ENCODE data around the gene PLEKHF1.
A peak's percentile ranks its signal among the peaks of the same experiment; 100 is the strongest.

PLEKHF1 gene

DNA sequence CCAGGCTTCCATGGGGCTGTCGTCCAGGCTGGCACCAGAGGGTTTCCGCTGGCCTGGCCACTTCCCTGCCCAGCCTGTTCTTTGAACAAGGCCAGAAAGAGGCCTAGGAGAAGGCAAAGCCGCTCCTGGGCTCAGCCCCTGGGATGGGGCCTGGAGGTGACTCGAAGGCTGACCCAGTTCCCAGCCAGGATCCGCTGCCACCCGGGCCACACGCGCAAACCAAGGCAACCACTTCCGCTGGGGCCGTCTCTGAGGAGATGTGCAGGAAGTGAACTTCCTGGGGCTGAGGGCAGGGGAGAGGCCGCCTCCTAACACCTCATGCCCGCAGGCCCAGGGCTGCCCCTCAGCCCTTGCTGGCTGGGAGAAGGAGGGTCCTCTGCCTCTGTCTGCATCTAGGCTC, 15.2 kb downstream of the PLEKHF1 start:
- DNase-seq = peak; percentile 69

DNA sequence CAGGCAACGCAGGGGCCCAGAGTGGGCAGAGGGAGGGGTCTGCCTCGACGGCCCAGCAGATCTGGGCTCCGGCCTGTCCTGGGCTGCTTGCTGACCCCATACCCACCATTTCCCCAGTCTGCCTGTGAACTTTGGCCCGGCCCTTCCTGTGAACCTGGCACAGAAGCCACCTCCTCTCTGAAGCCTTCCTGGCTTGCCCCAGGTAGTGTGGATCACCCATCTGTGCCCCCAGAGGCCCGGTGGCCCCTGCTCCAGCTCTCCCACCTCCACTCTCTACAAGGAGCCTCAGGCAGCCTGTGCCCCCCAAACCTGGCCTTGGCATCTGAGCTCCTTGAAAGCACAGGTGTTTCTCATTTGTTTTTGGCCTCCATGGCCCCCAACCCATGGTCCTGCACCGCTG, 15.7 kb downstream of the PLEKHF1 start:
- no peak for DNase-seq

DNA sequence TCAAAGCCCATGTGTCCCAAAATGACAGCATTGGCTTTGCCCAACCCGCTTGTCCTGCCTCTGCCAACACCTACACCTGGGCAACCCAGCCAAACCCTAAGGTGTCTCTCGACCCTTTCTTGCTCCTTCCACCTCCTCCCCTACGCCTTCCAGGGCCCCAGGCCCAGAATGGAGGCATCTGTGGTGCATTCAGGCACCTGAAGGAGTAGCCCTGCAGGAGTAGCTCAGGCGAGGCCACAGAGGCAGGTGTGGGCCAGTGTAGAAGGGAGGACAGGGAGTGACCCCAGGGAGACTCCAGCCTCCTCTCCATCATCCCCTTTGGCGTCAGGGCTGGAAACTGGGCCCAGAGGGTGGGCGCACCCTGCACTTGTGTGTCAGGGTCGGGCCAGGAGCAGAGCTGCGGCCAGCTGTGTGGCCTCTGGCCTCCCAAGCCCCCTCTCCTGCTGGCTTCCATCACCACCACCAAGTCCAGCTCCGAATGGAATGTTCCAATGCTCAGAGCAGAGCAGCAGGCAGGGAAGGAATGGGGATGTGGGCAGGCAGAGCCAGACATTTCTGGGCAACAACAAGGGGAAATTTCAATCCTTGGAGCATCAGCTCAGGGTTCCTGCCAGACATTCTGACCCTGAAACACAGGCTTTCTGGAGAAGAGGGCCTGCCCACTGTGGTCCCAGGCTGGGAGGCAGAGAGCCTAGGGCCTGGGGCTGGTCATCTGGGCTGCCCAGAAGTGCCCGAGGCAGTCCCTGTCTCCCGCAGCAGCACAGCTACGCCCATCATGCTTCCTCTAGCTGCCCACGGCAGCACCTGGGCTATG, 16.4 kb downstream of the PLEKHF1 start:
- peak; percentile 82 for DNase-seq

DNA sequence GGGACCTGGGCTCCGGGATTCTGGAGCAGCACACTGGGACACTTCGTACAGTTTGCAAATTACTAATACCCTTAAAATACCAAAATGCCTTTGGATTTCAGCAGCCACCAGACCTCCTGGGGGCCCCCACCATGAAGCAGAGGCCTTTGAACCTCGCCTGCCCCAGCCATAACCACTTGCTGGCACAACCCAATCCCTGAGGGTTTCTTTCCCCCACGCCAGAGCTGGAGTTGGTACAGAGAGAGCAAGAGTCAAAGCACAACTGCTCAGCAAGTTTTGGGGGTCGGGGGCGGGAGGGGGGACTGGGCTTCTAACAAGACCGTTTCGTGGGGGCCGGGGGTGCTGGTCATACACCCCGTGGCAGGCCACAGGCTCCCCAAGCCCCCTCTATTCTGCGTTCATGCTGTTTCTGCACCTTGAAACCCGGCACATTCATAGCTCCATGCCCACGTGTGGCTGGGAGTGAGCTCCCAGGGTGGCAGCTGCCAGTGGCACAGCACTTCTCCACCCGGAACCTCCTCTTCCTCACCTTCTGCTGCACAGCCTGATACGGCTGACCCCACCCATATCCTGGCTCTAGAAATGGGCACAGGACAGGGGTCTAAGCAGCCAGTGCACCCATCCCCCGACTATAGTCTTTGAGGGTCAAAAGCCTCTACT, 17.1 kb downstream of the PLEKHF1 start:
- no peak for DNase-seq

- DNase-seq = no peak
Measured at GRCh38 chr19:29683009-29683408, 17.7 kb downstream of the PLEKHF1 start.

DNA sequence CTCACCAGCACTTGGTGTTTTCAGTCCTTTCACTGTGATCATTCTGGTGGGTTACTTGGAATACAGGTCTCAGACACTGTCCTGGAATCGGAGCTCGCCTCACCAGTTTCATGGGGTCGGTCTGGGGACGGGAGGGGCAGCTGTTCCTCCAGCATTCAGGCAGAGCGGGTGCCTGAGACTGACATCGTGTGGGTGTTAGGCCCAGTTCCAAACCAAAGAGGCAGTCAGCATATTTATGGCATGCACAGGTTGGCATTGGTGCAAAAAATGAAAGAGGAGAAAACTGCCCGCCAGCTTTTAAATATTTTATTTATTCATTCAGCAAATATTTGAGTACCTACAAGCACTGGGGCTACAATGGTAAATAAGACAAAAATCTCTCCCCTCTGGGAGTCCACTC, 20.1 kb downstream of the PLEKHF1 start:
- DNase-seq = no peak

DNA sequence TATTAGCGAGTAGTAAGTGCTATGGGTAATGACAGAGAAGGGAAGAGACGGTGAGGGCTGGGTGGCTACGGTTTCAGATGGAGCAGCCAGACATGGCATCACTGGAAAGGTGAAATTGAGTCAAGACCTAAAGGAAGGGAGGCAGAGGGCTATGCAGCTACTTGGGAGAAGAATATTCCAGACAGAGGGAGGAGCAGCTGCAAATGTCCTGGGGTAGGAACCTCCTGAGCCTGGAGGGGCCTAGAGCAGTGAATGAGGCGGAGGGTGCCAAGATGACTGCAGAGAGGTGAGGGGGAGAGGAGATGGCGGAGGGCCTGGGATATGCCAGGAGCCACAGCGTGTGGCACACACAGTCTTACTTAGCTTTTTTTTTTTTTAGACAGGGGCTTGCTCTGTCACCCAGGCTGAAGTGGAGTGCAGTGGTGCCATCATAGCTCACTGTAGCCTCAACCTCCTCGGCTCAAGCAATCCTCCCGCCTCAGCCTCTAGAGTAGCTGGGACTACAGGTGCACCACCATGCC, 21.1 kb downstream of the PLEKHF1 start:
- no peak for DNase-seq

DNA sequence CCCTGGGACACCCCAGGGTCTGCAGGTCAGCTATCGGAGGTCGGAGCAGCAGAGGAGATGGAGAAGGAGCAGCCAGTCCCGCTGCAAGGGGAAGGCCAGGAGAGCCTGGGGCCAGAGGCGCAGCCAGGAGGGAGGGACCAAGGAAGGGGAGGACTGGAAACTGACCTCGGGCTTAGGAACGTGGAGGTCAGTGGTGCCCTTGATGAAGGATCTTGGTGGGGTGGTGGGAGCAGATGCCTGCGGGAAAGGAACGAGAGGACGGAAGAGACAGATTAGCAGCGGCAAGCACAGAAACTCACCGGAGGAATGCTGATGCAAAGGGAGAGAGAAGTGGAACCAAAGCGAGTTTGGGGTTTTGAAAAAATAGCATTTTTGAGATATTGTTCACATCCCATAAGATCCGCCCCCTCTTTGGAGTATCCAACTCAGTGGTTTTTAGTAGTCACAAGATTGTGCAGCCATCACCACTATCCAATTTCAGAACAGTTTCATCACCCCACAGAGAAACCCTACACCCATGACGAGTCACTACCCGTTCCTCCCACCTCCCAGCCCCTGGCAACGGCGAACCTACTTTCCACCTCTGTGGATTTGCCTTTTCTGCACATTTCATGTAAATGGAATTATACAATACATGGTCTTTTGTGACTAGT, 22.1 kb downstream of the PLEKHF1 start:
- peak; percentile 76 for DNase-seq

- DNase-seq = no peak
Measured at GRCh38 chr19:29687897-29688728, 22.9 kb downstream of the PLEKHF1 start.

GRCh38 chr19:29690842-29691241, 25.6 kb downstream of the PLEKHF1 start:
- no peak for DNase-seq

DNA sequence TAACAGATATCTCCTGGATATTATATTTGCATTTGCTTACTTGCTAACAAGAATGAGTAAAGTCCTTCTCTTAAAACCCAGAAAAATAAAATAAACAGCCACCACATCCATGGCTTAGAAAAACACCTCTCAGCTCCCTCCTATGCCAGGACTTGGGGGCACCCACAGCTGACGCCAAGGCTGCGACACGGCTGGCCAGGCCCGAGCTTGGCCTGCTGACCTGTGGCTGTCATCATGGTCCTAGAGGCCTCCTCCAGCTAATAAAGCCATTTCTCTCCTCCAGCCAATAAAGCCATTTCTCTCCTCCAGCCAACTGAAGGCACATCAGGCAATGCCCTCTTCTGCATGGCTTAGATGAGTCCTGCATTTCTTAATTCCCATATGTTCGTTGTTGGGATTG, 28.9 kb downstream of the PLEKHF1 start:
- no peak for DNase-seq

- DNase-seq = peak; percentile 83
Measured at GRCh38 chr19:29694669-29695627, 29.7 kb downstream of the PLEKHF1 start.

GRCh38 chr19:29695765-29696564, 30.7 kb downstream of the PLEKHF1 start:
- no peak for DNase-seq

GRCh38 chr19:29696565-29696846, 31.2 kb downstream of the PLEKHF1 start:
- no peak for DNase-seq

GRCh38 chr19:29697523-29698261, 32.4 kb downstream of the PLEKHF1 start:
- no peak for DNase-seq

- DNase-seq = no peak
Measured at GRCh38 chr19:29699861-29700260, 34.6 kb downstream of the PLEKHF1 start.

GRCh38 chr19:29700498-29700897, 35.2 kb downstream of the PLEKHF1 start:
- no peak for DNase-seq

- no peak for DNase-seq
Measured at GRCh38 chr19:29702161-29702962, 37.1 kb downstream of the PLEKHF1 start.

DNA sequence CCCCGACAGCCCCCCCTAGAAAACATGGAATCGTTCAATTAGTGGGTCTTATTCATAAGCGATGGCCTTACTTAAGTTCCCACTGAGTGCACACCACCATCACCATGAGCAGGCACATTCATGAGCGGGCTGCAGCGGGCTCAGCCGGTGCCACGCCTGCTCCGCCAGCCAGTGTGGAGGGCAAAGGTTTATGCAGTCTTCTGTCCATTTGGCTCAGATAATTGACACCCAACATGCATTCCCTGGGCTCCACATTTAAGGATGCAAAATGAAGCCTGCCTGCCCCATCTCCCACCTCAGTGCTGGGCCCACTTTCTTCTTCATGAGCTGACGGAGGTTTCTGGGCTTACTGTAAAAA, 37.7 kb downstream of the PLEKHF1 start:
- DNase-seq = no peak
